ENCODE measurements around the gene ALDH1A2. TPM values are rescaled to one million over a fixed set of nuclear protein-coding genes. Genes with fewer than 3 reads are reported as not detected.
A peak's percentile ranks its signal among the peaks of the same experiment; 100 is the strongest.

Gene ALDH1A2
- polyA plus RNA-seq, 1 donor from 2014 or later, result 0.24 TPM

DNA sequence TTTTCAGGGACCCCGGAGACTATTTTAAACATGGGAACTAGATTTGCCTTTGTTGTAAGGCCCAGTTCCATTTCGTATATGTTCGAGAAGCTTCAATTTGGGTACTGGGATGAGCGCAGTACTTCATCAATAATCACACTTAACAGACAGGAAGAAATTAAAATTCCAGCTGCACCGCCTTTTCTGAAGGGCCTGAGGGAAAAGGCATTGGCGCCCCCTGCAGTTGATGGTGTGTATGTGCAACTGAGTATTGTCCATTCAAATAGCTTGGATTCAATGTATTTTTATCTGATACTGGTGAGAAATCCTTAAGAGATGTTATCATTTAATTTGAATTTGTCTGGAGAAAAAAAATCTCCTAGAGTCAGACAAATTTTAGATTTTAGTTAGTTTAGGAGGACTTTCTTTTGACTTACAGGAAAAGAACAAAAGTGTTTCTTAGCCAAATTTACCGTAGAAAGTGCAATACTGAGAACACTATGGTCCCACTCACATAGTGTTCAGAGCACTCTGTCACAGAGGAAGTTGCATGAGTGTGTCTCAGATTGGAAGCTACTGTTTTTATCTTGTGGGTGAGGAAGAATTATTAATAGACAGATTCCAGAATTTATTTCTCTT is 5.4 kb upstream of the ALDH1A2 start:
- TF ChIP-seq SMC3 (conservative IDR thresholded peaks at IDR 0.05; ENCODE audit: poor library complexity) (peak; percentile 73), RAD21 (conservative IDR thresholded peaks at IDR 0.05) (peak; percentile 79), MXI1 (conservative IDR thresholded peaks at IDR 0.05; ENCODE audit: poor library complexity, severe bottlenecking) (no peak), POLR2AphosphoS5 (IDR thresholded peaks at IDR 0.05) (no peak), EP300 (conservative IDR thresholded peaks at IDR 0.05; ENCODE audit: poor library complexity, severe bottlenecking) (no peak), EZH2 (IDR thresholded peaks at IDR 0.05; ENCODE audit: borderline replicate concordance, insufficient read depth, low read length, poor library complexity, severe bottlenecking) (no peak)
- TF ChIP-seq, protein P1, sequence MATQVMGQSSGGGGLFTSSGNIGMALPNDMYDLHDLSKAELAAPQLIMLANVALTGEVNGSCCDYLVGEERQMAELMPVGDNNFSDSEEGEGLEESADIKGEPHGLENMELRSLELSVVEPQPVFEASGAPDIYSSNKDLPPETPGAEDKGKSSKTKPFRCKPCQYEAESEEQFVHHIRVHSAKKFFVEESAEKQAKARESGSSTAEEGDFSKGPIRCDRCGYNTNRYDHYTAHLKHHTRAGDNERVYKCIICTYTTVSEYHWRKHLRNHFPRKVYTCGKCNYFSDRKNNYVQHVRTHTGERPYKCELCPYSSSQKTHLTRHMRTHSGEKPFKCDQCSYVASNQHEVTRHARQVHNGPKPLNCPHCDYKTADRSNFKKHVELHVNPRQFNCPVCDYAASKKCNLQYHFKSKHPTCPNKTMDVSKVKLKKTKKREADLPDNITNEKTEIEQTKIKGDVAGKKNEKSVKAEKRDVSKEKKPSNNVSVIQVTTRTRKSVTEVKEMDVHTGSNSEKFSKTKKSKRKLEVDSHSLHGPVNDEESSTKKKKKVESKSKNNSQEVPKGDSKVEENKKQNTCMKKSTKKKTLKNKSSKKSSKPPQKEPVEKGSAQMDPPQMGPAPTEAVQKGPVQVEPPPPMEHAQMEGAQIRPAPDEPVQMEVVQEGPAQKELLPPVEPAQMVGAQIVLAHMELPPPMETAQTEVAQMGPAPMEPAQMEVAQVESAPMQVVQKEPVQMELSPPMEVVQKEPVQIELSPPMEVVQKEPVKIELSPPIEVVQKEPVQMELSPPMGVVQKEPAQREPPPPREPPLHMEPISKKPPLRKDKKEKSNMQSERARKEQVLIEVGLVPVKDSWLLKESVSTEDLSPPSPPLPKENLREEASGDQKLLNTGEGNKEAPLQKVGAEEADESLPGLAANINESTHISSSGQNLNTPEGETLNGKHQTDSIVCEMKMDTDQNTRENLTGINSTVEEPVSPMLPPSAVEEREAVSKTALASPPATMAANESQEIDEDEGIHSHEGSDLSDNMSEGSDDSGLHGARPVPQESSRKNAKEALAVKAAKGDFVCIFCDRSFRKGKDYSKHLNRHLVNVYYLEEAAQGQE (IDR thresholded peaks at IDR 0.05; ENCODE audit: borderline replicate concordance), result no peak
- TF ChIP-seq, protein P2, sequence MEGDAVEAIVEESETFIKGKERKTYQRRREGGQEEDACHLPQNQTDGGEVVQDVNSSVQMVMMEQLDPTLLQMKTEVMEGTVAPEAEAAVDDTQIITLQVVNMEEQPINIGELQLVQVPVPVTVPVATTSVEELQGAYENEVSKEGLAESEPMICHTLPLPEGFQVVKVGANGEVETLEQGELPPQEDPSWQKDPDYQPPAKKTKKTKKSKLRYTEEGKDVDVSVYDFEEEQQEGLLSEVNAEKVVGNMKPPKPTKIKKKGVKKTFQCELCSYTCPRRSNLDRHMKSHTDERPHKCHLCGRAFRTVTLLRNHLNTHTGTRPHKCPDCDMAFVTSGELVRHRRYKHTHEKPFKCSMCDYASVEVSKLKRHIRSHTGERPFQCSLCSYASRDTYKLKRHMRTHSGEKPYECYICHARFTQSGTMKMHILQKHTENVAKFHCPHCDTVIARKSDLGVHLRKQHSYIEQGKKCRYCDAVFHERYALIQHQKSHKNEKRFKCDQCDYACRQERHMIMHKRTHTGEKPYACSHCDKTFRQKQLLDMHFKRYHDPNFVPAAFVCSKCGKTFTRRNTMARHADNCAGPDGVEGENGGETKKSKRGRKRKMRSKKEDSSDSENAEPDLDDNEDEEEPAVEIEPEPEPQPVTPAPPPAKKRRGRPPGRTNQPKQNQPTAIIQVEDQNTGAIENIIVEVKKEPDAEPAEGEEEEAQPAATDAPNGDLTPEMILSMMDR (IDR thresholded peaks at IDR 0.05; ENCODE audit: poor library complexity, severe bottlenecking), result peak; percentile 81
- Histone ChIP-seq H3K27me3 (ENCODE audit: insufficient read depth, low read depth, low read length) (peaks cover 24% of the 10 kb centered on the region), H3K79me2 (replicated peaks; ENCODE audit: insufficient read depth, low read length) (no peaks in the 10 kb centered on the region), H3K9me3 (ENCODE audit: low read length) (no peaks in the 10 kb centered on the region), H3K9ac (ENCODE audit: low read length) (no peak overlapping the region), H2AFZ (ENCODE audit: low read depth, low read length) (no peak overlapping the region), H4K20me1 (ENCODE audit: insufficient read depth) (no peaks in the 10 kb centered on the region), H3K4me2 (ENCODE audit: low read length) (no peak overlapping the region), H3K36me3 (ENCODE audit: insufficient read depth, low read length) (no peaks in the 10 kb centered on the region), H3K27ac (ENCODE audit: low read length) (no peak overlapping the region), H3F3A (ENCODE audit: insufficient read depth, low read length, poor library complexity, severe bottlenecking) (no peaks in the 10 kb centered on the region), H3K4me3 (ENCODE audit: low read length) (no peak overlapping the region), H3K9me2 (ENCODE audit: insufficient read depth, low read length) (no peaks in the 10 kb centered on the region)

DNA sequence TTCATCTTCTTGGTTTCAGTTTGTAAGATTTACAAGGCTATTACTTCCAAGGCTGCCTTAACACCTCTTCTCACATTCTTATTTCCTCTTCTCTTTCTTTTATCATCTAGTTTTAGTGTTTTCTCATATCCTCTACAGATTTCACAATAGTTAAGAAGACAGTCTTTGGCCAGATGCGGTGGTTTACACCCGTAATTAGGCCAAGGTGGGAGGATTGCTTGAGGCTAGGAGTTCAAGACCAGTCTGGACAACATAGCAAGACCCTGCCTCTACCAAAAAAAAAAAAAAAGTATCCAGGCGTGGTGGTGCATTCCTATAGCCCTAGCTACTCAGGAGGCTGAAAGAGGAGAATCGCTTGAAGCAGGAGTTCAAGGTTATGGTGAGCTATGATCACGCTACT is 3.5 kb upstream of the ALDH1A2 start:
- no peaks in the 10 kb centered on the region for H4K20me1 ChIP-seq (ENCODE audit: insufficient read depth)
- H3K27me3 ChIP-seq (ENCODE audit: insufficient read depth, low read depth, low read length), result peaks cover 43% of the 10 kb centered on the region
- H3K27ac ChIP-seq (ENCODE audit: low read length), result no peak overlapping the region
- H3K9me3 ChIP-seq (ENCODE audit: low read length), result peaks cover 3% of the 10 kb centered on the region
- TF ChIP-seq EP300 (conservative IDR thresholded peaks at IDR 0.05; ENCODE audit: poor library complexity, severe bottlenecking) (no peak), SMC3 (conservative IDR thresholded peaks at IDR 0.05; ENCODE audit: poor library complexity) (no peak), MXI1 (conservative IDR thresholded peaks at IDR 0.05; ENCODE audit: poor library complexity, severe bottlenecking) (no peak), POLR2AphosphoS5 (IDR thresholded peaks at IDR 0.05) (no peak), TAF1 (IDR thresholded peaks at IDR 0.05; ENCODE audit: low read depth) (no peak), EZH2 (IDR thresholded peaks at IDR 0.05; ENCODE audit: borderline replicate concordance, insufficient read depth, low read length, poor library complexity, severe bottlenecking) (no peak), RAD21 (conservative IDR thresholded peaks at IDR 0.05) (no peak)
- TF ChIP-seq, protein P1 (IDR thresholded peaks at IDR 0.05; ENCODE audit: borderline replicate concordance), result no peak
- TF ChIP-seq, protein P2 (IDR thresholded peaks at IDR 0.05; ENCODE audit: poor library complexity, severe bottlenecking), result no peak
- no peaks in the 10 kb centered on the region for H3K36me3 ChIP-seq (ENCODE audit: insufficient read depth, low read length)
- no peak overlapping the region for H2AFZ ChIP-seq (ENCODE audit: low read depth, low read length)
- no peak overlapping the region for H3K4me2 ChIP-seq (ENCODE audit: low read length)
- H3F3A ChIP-seq (ENCODE audit: insufficient read depth, low read length, poor library complexity, severe bottlenecking), result no peaks in the 10 kb centered on the region
- H3K4me3 ChIP-seq (ENCODE audit: low read length), result no peak overlapping the region
- no peaks in the 10 kb centered on the region for H3K79me2 ChIP-seq (replicated peaks; ENCODE audit: insufficient read depth, low read length)
- no peaks in the 10 kb centered on the region for H3K9me2 ChIP-seq (ENCODE audit: insufficient read depth, low read length)
- H3K9ac ChIP-seq (ENCODE audit: low read length), result no peak overlapping the region

All from neural cell (in vitro differentiated cells).